Measurements from ENCODE around the gene ERI3.

ERI3 gene

GRCh38 chr1:44313265-44313918 lies 41.7 kb downstream of the ERI3 start:
- no peak for FAIRE-seq
- DNase-seq (ENCODE audit: insufficient read length, low spot score): no peak
- no peak for TF ChIP-seq POLR2AphosphoS5 (IDR thresholded peaks at IDR 0.05; ENCODE audit: low read depth, low read length)
- no peak for TF ChIP-seq POU2F2 (IDR thresholded peaks at IDR 0.05; ENCODE audit: low read depth, low read length)
- no peak for TF ChIP-seq POLR2A (IDR thresholded peaks at IDR 0.05; ENCODE audit: low read depth, low read length)
- no peak for TF ChIP-seq PAX5 (IDR thresholded peaks at IDR 0.05; ENCODE audit: insufficient read depth, low read length, severe bottlenecking)
- TF ChIP-seq SPI1 (IDR thresholded peaks at IDR 0.05; ENCODE audit: low read depth, low read length): no peak
- no peak for TF ChIP-seq TAF1 (IDR thresholded peaks at IDR 0.05; ENCODE audit: low read depth, low read length)

GRCh38 chr1:44312399-44313196 lies 42.5 kb downstream of the ERI3 start:
- no peak for FAIRE-seq
- no peak for TF ChIP-seq POLR2A (IDR thresholded peaks at IDR 0.05; ENCODE audit: low read depth, low read length)
- TF ChIP-seq POLR2AphosphoS5 (IDR thresholded peaks at IDR 0.05; ENCODE audit: low read depth, low read length): no peak
- TF ChIP-seq SPI1 (IDR thresholded peaks at IDR 0.05; ENCODE audit: low read depth, low read length): no peak
- no peak for TF ChIP-seq TAF1 (IDR thresholded peaks at IDR 0.05; ENCODE audit: low read depth, low read length)
- no peak for TF ChIP-seq POU2F2 (IDR thresholded peaks at IDR 0.05; ENCODE audit: low read depth, low read length)
- TF ChIP-seq PAX5 (IDR thresholded peaks at IDR 0.05; ENCODE audit: insufficient read depth, low read length, severe bottlenecking): no peak
- DNase-seq (ENCODE audit: insufficient read length, low spot score): no peak

- DNase-seq (ENCODE audit: insufficient read length, low spot score) (no peak), FAIRE-seq (no peak)
- no peak for TF ChIP-seq TAF1 (IDR thresholded peaks at IDR 0.05; ENCODE audit: low read depth, low read length)
- TF ChIP-seq POLR2AphosphoS5 (IDR thresholded peaks at IDR 0.05; ENCODE audit: low read depth, low read length): no peak
- TF ChIP-seq PAX5 (IDR thresholded peaks at IDR 0.05; ENCODE audit: insufficient read depth, low read length, severe bottlenecking): no peak
- TF ChIP-seq SPI1 (IDR thresholded peaks at IDR 0.05; ENCODE audit: low read depth, low read length): peak; percentile 49
- TF ChIP-seq POLR2A (IDR thresholded peaks at IDR 0.05; ENCODE audit: low read depth, low read length): no peak
- TF ChIP-seq POU2F2 (IDR thresholded peaks at IDR 0.05; ENCODE audit: low read depth, low read length): no peak
These were observed 45.1 kb downstream of the ERI3 start for GRCh38 chr1:44310006-44310405.

- TF ChIP-seq TAF1 (IDR thresholded peaks at IDR 0.05; ENCODE audit: low read depth, low read length) (no peak), POU2F2 (IDR thresholded peaks at IDR 0.05; ENCODE audit: low read depth, low read length) (no peak)
- no peak for FAIRE-seq
These were observed 49.1 kb downstream of the ERI3 start for GRCh38 chr1:44305962-44306422.

GRCh38 chr1:44303532-44303931 lies 51.5 kb downstream of the ERI3 start:
- FAIRE-seq (no peak), DNase-seq (ENCODE audit: insufficient read length, low spot score) (no peak)
- TF ChIP-seq POLR2AphosphoS5 (IDR thresholded peaks at IDR 0.05; ENCODE audit: low read depth, low read length) (no peak), POU2F2 (IDR thresholded peaks at IDR 0.05; ENCODE audit: low read depth, low read length) (no peak), POLR2A (IDR thresholded peaks at IDR 0.05; ENCODE audit: low read depth, low read length) (no peak), PAX5 (IDR thresholded peaks at IDR 0.05; ENCODE audit: insufficient read depth, low read length, severe bottlenecking) (no peak), TAF1 (IDR thresholded peaks at IDR 0.05; ENCODE audit: low read depth, low read length) (no peak), SPI1 (IDR thresholded peaks at IDR 0.05; ENCODE audit: low read depth, low read length) (no peak)

More at GRCh38 chr1:44305962-44306422, 49.1 kb downstream of the ERI3 start:
- no peak for DNase-seq (ENCODE audit: insufficient read length, low spot score)

- TF ChIP-seq POLR2AphosphoS5 (IDR thresholded peaks at IDR 0.05; ENCODE audit: low read depth, low read length): no peak
- no peak for TF ChIP-seq SPI1 (IDR thresholded peaks at IDR 0.05; ENCODE audit: low read depth, low read length)
- TF ChIP-seq PAX5 (IDR thresholded peaks at IDR 0.05; ENCODE audit: insufficient read depth, low read length, severe bottlenecking): no peak
- TF ChIP-seq POU2F2 (IDR thresholded peaks at IDR 0.05; ENCODE audit: low read depth, low read length): no peak
- no peak for TF ChIP-seq TAF1 (IDR thresholded peaks at IDR 0.05; ENCODE audit: low read depth, low read length)
- TF ChIP-seq POLR2A (IDR thresholded peaks at IDR 0.05; ENCODE audit: low read depth, low read length): no peak
- no peak for FAIRE-seq
- DNase-seq (ENCODE audit: insufficient read length, low spot score): no peak
These were observed 52.5 kb downstream of the ERI3 start for GRCh38 chr1:44302541-44302940.

- no peak for DNase-seq (ENCODE audit: insufficient read length, low spot score)
- FAIRE-seq: no peak
- TF ChIP-seq TAF1 (IDR thresholded peaks at IDR 0.05; ENCODE audit: low read depth, low read length) (no peak), POU2F2 (IDR thresholded peaks at IDR 0.05; ENCODE audit: low read depth, low read length) (no peak), SPI1 (IDR thresholded peaks at IDR 0.05; ENCODE audit: low read depth, low read length) (no peak), POLR2AphosphoS5 (IDR thresholded peaks at IDR 0.05; ENCODE audit: low read depth, low read length) (no peak), POLR2A (IDR thresholded peaks at IDR 0.05; ENCODE audit: low read depth, low read length) (no peak), PAX5 (IDR thresholded peaks at IDR 0.05; ENCODE audit: insufficient read depth, low read length, severe bottlenecking) (no peak)
These were observed 53.6 kb downstream of the ERI3 start for GRCh38 chr1:44301442-44301841.

- TF ChIP-seq SPI1 (IDR thresholded peaks at IDR 0.05; ENCODE audit: low read depth, low read length): no peak
- TF ChIP-seq POLR2A (IDR thresholded peaks at IDR 0.05; ENCODE audit: low read depth, low read length): no peak
- no peak for TF ChIP-seq PAX5 (IDR thresholded peaks at IDR 0.05; ENCODE audit: insufficient read depth, low read length, severe bottlenecking)
- no peak for TF ChIP-seq POLR2AphosphoS5 (IDR thresholded peaks at IDR 0.05; ENCODE audit: low read depth, low read length)
- TF ChIP-seq POU2F2 (IDR thresholded peaks at IDR 0.05; ENCODE audit: low read depth, low read length): no peak
- no peak for TF ChIP-seq TAF1 (IDR thresholded peaks at IDR 0.05; ENCODE audit: low read depth, low read length)
- DNase-seq (ENCODE audit: insufficient read length, low spot score) (no peak), FAIRE-seq (no peak)
These were observed 54.2 kb downstream of the ERI3 start for GRCh38 chr1:44300852-44301251.

GRCh38 chr1:44297695-44298400 lies 57.2 kb downstream of the ERI3 start:
- FAIRE-seq (no peak), DNase-seq (ENCODE audit: insufficient read length, low spot score) (no peak)
- TF ChIP-seq POLR2AphosphoS5 (IDR thresholded peaks at IDR 0.05; ENCODE audit: low read depth, low read length) (no peak), SPI1 (IDR thresholded peaks at IDR 0.05; ENCODE audit: low read depth, low read length) (no peak), PAX5 (IDR thresholded peaks at IDR 0.05; ENCODE audit: insufficient read depth, low read length, severe bottlenecking) (no peak), TAF1 (IDR thresholded peaks at IDR 0.05; ENCODE audit: low read depth, low read length) (no peak), POLR2A (IDR thresholded peaks at IDR 0.05; ENCODE audit: low read depth, low read length) (no peak), POU2F2 (IDR thresholded peaks at IDR 0.05; ENCODE audit: low read depth, low read length) (no peak)
